ENCODE data around the gene TMC3. TPM values are rescaled to one million over a fixed set of nuclear protein-coding genes. Genes with fewer than 3 reads are reported as not detected.

The TMC3 gene
- total and polyA plus RNA-seq, 10 donors, result not detected

- no peaks in the 10 kb centered on the region for H3K9me3 ChIP-seq
- H3K4me3 ChIP-seq, result no peak overlapping the region
- DNase-seq, result no peak
- H3K27me3 ChIP-seq (replicated peaks in 1 of 7), result no peaks in the 10 kb centered on the region
- H3K4me1 ChIP-seq, result no peaks in the 10 kb centered on the region
- peaks cover 0 to 23% (median 0%) of the 10 kb centered on the region in 6 donors for H3K36me3 ChIP-seq
- TF ChIP-seq CTCF (IDR thresholded peaks at IDR 0.05 in 8 of 11, conservative IDR thresholded peaks at IDR 0.05 in 3 of 11), result no peak
- intact Hi-C loops (cut with DNase I; ENCODE audit: low total_unique reads), result no loop called here
- 88 to 93% (median 92%) methylated on average over 5 of the region's 5 CpGs for WGBS, 5 donors
- H3K27ac ChIP-seq, result no peak overlapping the region
Observed at GRCh38 chr15:81360491-81360890, 13.5 kb downstream of the TMC3 start.

- Histone ChIP-seq H3K36me3 (peaks cover 0 to 16% (median 0%) of the 10 kb centered on the region in 6 donors), H3K27ac (no peak overlapping the region), H3K9me3 (no peaks in the 10 kb centered on the region), H3K27me3 (replicated peaks in 1 of 7) (no peaks in the 10 kb centered on the region), H3K4me1 (no peaks in the 10 kb centered on the region), H3K4me3 (no peak overlapping the region)
- intact Hi-C loops (cut with DNase I; ENCODE audit: low total_unique reads), result no loop called here
- WGBS, 5 donors, result 87 to 95% (median 93%) methylated on average over 6 of the region's 6 CpGs
- TF ChIP-seq POLR2A (IDR thresholded peaks at IDR 0.05), result no peak
- no peak for TF ChIP-seq CTCF (IDR thresholded peaks at IDR 0.05 in 8 of 11, conservative IDR thresholded peaks at IDR 0.05 in 3 of 11)
- no peak for TF ChIP-seq POLR2AphosphoS5 (IDR thresholded peaks at IDR 0.05)
- no peak for DNase-seq
Observed at GRCh38 chr15:81358248-81358647, 15.8 kb downstream of the TMC3 start.

- H3K27me3 ChIP-seq (replicated peaks in 1 of 7), result no peaks in the 10 kb centered on the region
- H3K9me3 ChIP-seq, result no peaks in the 10 kb centered on the region
- H3K36me3 ChIP-seq, result peaks cover 0 to 6% (median 0%) of the 10 kb centered on the region in 6 donors
- 74 to 90% (median 83%) methylated on average over 6 of the region's 6 CpGs for WGBS, 5 donors
- H3K27ac ChIP-seq, result no peak overlapping the region
- TF ChIP-seq POLR2AphosphoS5 (IDR thresholded peaks at IDR 0.05), result no peak
- TF ChIP-seq POLR2A (IDR thresholded peaks at IDR 0.05), result no peak
- no peak for TF ChIP-seq CTCF (IDR thresholded peaks at IDR 0.05 in 8 of 11, conservative IDR thresholded peaks at IDR 0.05 in 3 of 11)
- no peak for DNase-seq
- intact Hi-C loops (cut with DNase I; ENCODE audit: low total_unique reads), result no loop called here
- H3K4me3 ChIP-seq, result no peak overlapping the region
- H3K4me1 ChIP-seq, result no peaks in the 10 kb centered on the region
Observed at GRCh38 chr15:81357180-81357686, 16.8 kb downstream of the TMC3 start.

GRCh38 chr15:81356252-81356651, 17.8 kb downstream of the TMC3 start:
- H3K27ac ChIP-seq, result no peak overlapping the region
- no peak overlapping the region for H3K4me3 ChIP-seq
- no peaks in the 10 kb centered on the region for H3K9me3 ChIP-seq
- 78 to 92% (median 90%) methylated on average over 4 to 5 of the region's 5 CpGs for WGBS, 5 donors
- no peaks in the 10 kb centered on the region for H3K27me3 ChIP-seq (replicated peaks in 1 of 7)
- TF ChIP-seq CTCF (IDR thresholded peaks at IDR 0.05 in 8 of 11, conservative IDR thresholded peaks at IDR 0.05 in 3 of 11), result no peak
- TF ChIP-seq POLR2AphosphoS5 (IDR thresholded peaks at IDR 0.05), result no peak
- TF ChIP-seq POLR2A (IDR thresholded peaks at IDR 0.05), result no peak
- no peak for DNase-seq
- H3K4me1 ChIP-seq, result no peaks in the 10 kb centered on the region
- intact Hi-C loops (cut with DNase I; ENCODE audit: low total_unique reads), result no loop called here
- H3K36me3 ChIP-seq, result no peaks in the 10 kb centered on the region

Data from spleen (tissue), 11 donors.